Activated CD4-positive, alpha-beta T cell treated with anti-CD3 and anti-CD28 coated beads for 1 hour (primary cell): ENCODE data around the gene SBF2.

Source experiments
- DNase-seq: peaks from one replicate; pipeline ENCODE4 v3.0.0-alpha.2; 2020

Gene SBF2

DNA sequence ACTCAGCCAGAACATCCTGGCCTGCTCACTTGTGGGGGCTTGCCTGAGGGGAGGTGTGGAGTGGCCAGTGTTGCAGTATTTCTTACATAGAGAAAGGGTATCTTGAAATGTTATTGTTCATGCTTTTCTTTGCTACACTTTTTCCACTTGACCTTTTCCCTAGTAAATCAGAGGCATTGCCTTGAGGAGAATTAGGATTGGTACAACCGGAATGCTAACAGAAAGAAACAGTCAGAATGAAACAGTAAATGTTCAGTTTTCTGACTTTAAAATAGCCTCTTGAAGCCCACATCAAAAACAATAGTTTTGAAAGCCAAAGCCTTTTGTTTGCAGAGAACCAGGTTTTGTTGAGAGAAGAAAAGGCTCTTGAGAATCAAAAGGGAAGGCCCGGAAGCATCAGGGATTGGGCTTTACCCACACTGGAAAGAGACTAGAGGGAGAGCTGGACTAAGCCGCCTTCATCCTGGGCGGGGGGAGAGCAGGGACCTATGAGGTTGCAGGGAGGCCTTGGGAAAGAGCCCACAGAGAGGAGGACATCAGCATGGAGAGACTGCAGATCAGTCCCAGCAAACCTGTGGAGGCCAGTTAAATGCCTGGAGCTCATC, 23.2 kb upstream of the SBF2 start:
- no peak for DNase-seq

- DNase-seq: no peak
These were observed 21.1 kb upstream of the SBF2 start for GRCh38 chr11:10315083-10315482.

DNA sequence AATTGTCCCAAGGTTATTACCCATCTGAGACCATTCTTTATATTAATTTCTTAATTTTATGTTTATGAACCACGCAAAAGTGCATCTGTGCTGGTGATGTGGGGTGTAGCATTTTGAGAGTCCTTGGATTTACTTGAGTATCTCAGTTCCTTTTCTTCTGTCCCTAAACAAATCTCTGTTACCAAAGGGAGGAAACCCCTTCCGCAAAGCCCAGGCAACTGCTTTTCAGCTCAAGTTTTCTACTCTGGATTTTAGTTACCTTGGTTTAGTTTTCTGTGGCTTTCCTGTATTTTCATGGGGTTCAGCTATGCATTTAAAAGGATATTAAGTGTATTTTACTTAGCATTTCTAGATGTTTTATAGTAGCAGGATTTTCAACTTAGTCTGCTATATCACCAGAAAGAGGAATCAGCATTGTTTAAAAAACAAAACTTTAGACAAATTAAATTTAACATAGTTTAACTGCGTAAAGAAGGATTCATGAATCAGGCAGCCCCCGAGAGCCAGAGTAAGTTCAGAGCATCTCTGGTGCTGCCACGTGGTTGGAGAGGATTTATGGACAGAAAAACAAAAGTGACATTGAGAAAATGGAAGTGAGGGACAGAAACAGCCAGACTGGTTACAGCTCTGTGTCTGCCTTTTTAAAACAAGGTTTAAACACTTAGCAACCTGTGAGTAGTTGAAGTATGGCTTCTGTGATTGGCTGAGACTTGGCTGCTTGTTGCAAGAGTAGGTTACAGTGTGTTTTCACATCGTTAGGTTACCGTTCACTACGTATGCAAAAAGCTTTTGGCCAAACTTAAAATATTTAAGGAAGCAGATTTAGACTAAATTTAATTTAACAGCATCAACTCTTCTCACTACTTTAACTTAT, 20.4 kb upstream of the SBF2 start:
- no peak for DNase-seq

GRCh38 chr11:10311802-10312201, 17.8 kb upstream of the SBF2 start:
- DNase-seq: no peak

- no peak for DNase-seq
These were observed 16.4 kb upstream of the SBF2 start for GRCh38 chr11:10310301-10310841.

GRCh38 chr11:10309163-10310093, 15.4 kb upstream of the SBF2 start:
- no peak for DNase-seq

DNA sequence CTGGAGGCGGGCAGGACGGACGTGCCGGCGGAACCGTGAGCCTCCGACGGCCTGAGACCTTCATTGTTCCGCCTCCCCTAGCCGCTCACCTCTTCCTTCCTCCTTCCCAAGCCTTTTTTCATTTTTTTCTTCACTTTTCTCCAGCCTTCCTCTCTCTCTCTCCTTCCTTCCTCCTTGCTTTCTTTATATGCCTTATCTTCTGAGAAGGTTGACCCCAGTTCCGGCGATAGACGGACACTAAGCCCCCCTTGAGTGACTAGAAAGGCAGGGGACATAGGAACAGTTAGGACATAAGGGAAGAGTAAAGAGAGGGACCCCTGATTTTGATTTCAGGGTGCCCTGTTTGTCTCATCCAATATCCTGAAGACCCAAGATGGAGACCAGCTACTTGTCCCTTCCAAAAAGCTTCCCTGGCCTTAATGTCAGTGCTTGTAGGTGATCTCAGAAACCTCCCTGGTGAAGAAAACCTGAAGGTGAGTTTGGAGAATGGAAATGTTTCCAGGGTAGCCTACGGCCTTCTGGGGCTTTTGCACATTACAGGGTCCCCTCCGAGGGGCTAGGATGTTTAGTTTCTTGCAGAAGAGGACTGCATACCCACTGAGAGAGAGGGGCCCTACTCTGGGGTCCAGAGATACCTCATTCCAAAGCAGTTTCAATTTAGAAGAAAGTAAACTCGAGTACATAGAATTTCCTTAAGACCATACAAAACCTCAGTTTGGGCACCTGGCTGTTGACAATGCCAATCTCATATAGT, 14.4 kb upstream of the SBF2 start:
- no peak for DNase-seq

- peak; percentile 74 for DNase-seq
These were observed 13.6 kb upstream of the SBF2 start for GRCh38 chr11:10307400-10308200.

DNA sequence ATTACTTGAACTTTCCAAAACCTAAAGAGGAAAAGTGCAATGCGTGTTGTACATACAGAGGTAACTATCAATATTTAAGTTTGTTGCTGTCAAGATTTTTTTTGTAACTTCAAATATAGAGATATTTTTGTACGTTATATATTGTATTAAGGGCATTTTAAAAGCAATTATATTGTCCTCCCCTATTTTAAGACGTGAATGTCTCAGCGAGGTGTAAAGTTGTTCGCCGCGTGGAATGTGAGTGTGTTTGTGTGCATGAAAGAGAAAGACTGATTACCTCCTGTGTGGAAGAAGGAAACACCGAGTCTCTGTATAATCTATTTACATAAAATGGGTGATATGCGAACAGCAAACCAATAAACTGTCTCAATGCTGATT, 13.0 kb upstream of the SBF2 start:
- no peak for DNase-seq

DNA sequence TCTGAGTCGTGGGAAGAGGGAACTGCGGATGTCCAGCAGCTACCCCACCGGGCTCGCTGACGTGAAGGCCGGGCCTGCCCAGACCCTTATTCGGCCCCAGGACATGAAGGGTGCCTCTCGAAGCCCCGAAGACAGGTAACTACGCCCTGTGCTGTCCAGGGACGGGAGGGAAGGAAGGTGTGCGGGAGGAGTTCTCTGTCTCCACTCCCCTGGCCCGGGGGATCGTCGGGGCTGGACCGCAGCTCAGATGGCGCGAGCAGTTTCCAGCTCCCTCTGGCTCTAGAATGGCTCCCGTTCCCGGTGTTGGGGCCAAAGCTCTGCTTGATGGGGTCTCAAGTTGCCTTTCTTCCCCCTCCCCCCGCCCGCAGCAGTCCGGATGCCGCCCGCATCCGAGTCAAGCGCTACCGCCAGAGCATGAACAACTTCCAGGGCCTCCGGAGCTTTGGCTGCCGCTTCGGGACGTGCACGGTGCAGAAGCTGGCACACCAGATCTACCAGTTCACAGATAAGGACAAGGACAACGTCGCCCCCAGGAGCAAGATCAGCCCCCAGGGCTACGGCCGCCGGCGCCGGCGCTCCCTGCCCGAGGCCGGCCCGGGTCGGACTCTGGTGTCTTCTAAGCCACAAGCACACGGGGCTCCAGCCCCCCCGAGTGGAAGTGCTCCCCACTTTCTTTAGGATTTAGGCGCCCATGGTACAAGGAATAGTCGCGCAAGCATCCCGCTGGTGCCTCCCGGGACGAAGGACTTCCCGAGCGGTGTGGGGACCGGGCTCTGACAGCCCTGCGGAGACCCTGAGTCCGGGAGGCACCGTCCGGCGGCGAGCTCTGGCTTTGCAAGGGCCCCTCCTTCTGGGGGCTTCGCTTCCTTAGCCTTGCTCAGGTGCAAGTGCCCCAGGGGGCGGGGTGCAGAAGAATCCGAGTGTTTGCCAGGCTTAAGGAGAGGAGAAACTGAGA, 12.2 kb upstream of the SBF2 start:
- no peak for DNase-seq

DNA sequence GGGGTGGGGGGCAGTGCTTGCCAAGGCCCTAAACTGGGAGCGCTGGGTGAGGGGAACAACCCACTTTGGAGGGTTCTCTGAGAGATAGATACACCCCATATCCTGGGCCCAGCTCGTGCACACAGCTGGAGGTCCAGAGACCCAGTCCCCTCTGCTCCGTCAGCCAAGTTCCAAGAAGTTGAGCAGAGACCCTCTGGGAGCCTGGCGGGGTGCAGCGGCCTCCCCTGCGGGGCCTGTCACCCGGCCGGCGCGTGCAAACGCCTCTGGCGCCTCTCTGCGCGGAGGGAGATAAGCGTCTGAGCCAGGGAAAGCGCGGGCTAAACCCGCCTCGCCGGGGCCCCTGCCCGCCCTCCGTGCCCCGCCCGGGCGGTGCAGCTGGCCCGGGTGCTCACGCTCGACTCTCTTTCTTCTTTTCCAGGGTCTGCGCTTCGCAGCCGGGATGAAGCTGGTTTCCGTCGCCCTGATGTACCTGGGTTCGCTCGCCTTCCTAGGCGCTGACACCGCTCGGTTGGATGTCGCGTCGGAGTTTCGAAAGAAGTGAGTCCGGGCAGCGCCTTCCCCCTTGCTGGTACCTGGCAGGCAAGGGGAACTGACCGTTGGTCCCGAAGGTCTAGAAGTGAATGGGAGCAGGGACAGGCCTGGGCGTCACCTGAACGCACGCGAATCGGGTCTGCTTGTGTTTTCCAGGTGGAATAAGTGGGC, 11.4 kb upstream of the SBF2 start:
- peak; percentile 16 for DNase-seq

GRCh38 chr11:10304495-10305261, 10.7 kb upstream of the SBF2 start, which contains the start of gene ADM:
Gene ADM, plus strand, starts transcription at chr11:10305073. Its CDS starts 628 bp downstream, at chr11:10305701.
- no peak for DNase-seq

- peak; percentile 18 for DNase-seq
These were observed 9.7 kb upstream of the SBF2 start for GRCh38 chr11:10303558-10304363.

DNA sequence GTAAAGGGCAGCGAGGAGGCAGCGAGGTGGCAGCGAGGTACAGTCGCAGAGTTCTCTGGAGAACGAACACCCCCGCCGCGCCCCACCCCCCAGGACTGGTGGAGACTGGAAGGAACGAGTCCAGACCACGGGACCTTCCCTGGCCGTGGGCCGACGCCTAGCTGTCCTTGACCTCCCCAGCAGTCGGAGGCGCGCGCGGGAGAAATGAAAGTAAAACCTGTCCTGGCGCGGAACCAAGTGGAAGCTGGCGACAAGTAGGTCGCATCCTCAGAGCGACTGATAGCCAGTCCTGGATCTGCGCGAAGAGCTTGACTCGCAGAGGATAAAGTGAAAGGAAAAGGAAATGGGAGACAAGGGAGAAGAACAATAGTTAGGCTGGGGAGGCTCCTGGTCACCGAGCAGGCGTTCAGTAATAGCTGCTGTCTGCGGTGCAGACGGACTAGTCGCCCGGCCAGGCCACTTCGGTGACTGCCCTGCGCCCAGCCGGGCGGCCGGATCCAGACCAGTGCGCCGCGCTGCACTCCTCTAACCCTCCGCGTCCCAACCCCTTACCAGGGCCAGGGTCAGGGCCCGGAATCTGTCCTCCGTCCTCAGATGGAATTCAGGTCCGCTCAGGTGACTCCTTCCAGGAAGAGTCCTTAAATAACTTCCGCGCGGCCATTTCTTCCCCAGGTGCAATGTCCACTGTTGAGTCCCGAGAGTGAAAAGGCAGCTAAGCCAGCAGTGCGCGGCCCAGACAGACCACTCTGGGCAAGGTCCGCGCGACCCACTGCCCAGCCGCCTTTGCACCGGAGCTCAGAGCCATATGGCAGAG, 8.9 kb upstream of the SBF2 start:
- peak; percentile 58 for DNase-seq

- no peak for DNase-seq
These were observed 8.3 kb upstream of the SBF2 start for GRCh38 chr11:10302359-10302743.

GRCh38 chr11:10301656-10302358, 7.8 kb upstream of the SBF2 start:
- no peak for DNase-seq
